Mesodermal cell (in vitro differentiated cells): Measurements from ENCODE around the gene TPBGL.

Experiments used
- H3K27ac ChIP-seq: 2 replicates; pipeline ENCODE4 v1.7.0; 2013; ENCODE audit warnings: mild to moderate bottlenecking, low read depth, low read length, moderate library complexity; ENCODE audit not compliant: severe bottlenecking
- H3K36me3 ChIP-seq: 2 replicates; pipeline ENCODE4 v1.7.1; 2013; ENCODE audit warnings: mild to moderate bottlenecking, low read length, moderate library complexity; ENCODE audit not compliant: control insufficient read depth, insufficient read depth
- H3K4me1 ChIP-seq: one replicate; pipeline ENCODE4 v1.7.1; 2013; ENCODE audit warnings: mild to moderate bottlenecking, low read length; ENCODE audit not compliant: insufficient read depth, control insufficient read depth, poor library complexity, severe bottlenecking
- H3K4me3 ChIP-seq: 2 replicates; pipeline ENCODE4 v1.7.0; 2013; ENCODE audit warnings: low read length, control low read depth, mild to moderate bottlenecking; ENCODE audit not compliant: insufficient read depth, poor library complexity, severe bottlenecking; ENCODE audit errors: extremely low read depth
- H3K9me3 ChIP-seq: 2 replicates; pipeline ENCODE4 v1.7.1; 2013; ENCODE audit warnings: mild to moderate bottlenecking, low read length, moderate library complexity; ENCODE audit not compliant: control insufficient read depth
- WGBS, 2 experiments: methylation state at CpG; one replicate each; pipeline ENCODE4 v1.1.5; 2013; ENCODE audit warnings: missing lambda C conversion rate in 2 of 2; ENCODE audit not compliant: insufficient coverage in 2 of 2; 5-methylcytosine and 5-hydroxymethylcytosine counted together

TPBGL gene

DNA sequence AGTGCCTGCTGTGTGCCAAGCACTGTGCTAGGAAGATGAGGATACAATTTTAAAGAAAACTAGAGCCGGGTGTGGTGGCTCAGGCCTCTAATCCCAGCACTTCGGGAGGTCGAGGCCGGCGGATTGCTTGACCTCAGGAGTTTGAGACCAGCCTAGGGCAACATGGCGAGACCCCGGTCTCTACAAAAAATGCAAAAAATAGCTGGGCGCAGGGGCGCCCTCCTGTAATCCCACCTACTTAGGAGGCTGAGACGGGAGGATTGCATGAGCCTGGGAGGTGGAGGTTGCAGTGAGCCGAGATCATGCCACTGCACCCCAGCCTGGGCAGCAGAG is 8.3 kb downstream of the TPBGL start:
- peaks cover 7% of the 10 kb centered on the region for H3K9me3 ChIP-seq
- H3K27ac ChIP-seq, result no peak overlapping the region
- H3K36me3 ChIP-seq, result no peaks in the 10 kb centered on the region
- H3K4me1 ChIP-seq, result peaks cover 2% of the 10 kb centered on the region
- WGBS, 2 experiments, result 18 to 29% methylated on average over 5 of the region's 11 CpGs
- H3K4me3 ChIP-seq, result no peak overlapping the region

DNA sequence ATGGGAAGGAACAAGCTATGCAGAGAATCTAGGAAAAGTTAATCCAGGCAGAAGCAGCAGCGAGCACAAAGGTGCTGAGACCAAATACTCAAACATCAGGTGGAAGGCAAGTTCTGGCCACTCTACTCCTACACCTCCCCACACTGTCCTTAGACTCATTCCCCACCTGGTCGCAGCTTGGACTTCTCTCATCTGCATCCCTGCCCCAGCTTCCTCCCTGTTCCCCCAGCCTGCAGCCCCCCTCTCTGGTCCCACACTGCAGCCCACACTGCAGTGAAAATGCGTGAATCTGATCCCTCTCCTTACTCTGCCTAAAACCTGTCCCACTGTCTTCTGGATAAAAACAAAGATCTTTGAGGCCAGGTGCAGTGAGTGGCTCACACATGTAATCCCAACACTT is 9.1 kb downstream of the TPBGL start:
- Histone ChIP-seq H3K27ac (no peak overlapping the region), H3K9me3 (peaks cover 7% of the 10 kb centered on the region), H3K4me1 (peaks cover 2% of the 10 kb centered on the region), H3K4me3 (no peak overlapping the region), H3K36me3 (no peaks in the 10 kb centered on the region)
- 65% methylated on average over 3 of the region's 3 CpGs for WGBS, 2 experiments

- Histone ChIP-seq H3K9me3 (peaks cover 7% of the 10 kb centered on the region), H3K4me3 (no peak overlapping the region), H3K36me3 (no peaks in the 10 kb centered on the region), H3K4me1 (no peaks in the 10 kb centered on the region), H3K27ac (no peak overlapping the region)
Measured at GRCh38 chr11:75254326-75254725, 13.8 kb downstream of the TPBGL start.

GRCh38 chr11:75260396-75261170 is 20.0 kb downstream of the TPBGL start:
- no peaks in the 10 kb centered on the region for H3K9me3 ChIP-seq
- no peak overlapping the region for H3K27ac ChIP-seq
- no peak overlapping the region for H3K4me3 ChIP-seq
- WGBS, 2 experiments, result 82 to 86% methylated on average over 6 to 7 of the region's 10 CpGs
- H3K36me3 ChIP-seq, result no peaks in the 10 kb centered on the region
- H3K4me1 ChIP-seq, result no peaks in the 10 kb centered on the region

DNA sequence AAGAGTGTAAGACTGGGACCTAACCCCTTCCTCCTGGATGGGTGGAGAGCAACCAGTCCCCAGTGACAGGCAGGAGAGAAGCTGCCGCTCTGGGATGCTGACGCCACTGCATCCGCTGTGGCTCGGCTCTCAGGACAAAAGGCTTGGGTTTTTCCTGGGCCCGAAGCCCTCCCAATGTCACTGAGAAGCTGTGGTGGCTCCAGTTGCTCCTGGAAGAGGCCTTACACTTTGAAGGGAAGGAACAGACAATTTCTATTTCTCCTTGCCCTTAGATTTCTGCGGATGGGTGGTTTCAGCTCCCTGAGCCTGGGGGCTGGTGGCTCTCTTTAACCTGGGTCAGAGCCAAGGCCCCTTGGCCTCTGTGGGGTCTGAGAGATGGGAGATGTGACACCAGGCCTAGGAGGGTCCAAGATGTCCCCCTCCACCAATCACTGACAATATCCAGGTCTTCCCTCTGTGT is 21.4 kb downstream of the TPBGL start:
- Histone ChIP-seq H3K4me1 (no peaks in the 10 kb centered on the region), H3K36me3 (peaks cover 9% of the 10 kb centered on the region), H3K27ac (no peak overlapping the region), H3K9me3 (no peaks in the 10 kb centered on the region), H3K4me3 (no peak overlapping the region)
- 84 to 94% methylated on average over 5 to 6 of the region's 6 CpGs for WGBS, 2 experiments

- Histone ChIP-seq H3K9me3 (no peaks in the 10 kb centered on the region), H3K4me1 (no peaks in the 10 kb centered on the region), H3K4me3 (no peak overlapping the region), H3K27ac (no peak overlapping the region), H3K36me3 (peaks cover 10% of the 10 kb centered on the region)
- 96 to 100% methylated on average over 3 to 4 of the region's 4 CpGs for WGBS, 2 experiments
Measured at GRCh38 chr11:75262436-75262835, 21.9 kb downstream of the TPBGL start.

GRCh38 chr11:75262961-75263852 is 22.6 kb downstream of the TPBGL start:
- WGBS, 2 experiments, result 96 to 97% methylated on average over 13 to 14 of the region's 17 CpGs
- Histone ChIP-seq H3K27ac (no peak overlapping the region), H3K4me1 (peaks cover 3% of the 10 kb centered on the region), H3K36me3 (peaks cover 13% of the 10 kb centered on the region), H3K9me3 (no peaks in the 10 kb centered on the region), H3K4me3 (no peak overlapping the region)

DNA sequence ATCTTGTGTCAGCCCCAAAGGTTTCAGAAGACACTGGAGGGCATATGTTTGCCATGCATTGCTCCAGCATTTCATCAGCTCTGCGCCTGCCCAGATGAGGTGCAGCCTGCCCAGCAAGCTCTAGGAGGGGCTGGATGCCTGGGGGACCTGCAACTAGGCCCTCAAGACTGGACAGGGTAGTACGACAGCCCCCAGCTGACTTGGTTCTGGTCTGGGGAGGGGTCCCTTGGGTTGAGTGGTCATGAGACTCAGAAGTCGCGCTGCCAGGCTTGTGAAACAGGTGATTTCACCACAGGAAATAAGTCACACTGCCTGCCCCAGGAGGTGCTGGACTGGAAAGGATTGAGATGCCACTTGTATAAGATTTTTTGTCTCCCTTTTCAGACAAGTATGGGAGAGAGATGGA is 23.4 kb downstream of the TPBGL start:
- H3K4me3 ChIP-seq, result no peak overlapping the region
- WGBS, 2 experiments, result 94 to 95% methylated on average over 3 to 4 of the region's 4 CpGs
- no peaks in the 10 kb centered on the region for H3K9me3 ChIP-seq
- peaks cover 3% of the 10 kb centered on the region for H3K4me1 ChIP-seq
- H3K27ac ChIP-seq, result no peak overlapping the region
- peaks cover 19% of the 10 kb centered on the region for H3K36me3 ChIP-seq

DNA sequence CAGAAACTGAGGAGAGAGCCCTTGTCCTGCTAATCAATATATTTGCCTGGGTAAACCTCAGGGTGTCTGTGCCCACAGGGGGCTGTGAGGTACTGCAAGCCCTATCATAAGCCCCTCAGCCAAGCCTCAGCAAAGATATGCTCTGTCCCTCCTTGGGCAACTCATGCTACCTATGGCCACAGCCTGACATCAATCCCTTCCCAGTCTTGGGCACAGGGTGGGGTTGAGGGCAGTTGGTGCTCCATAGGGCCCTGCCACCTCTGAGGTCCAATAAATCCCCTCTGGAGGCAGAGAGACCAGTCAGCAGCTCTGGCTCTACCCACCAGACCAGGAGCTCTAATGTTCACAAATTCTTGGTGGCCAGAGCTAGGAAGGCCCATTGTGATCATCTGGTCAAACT is 23.8 kb downstream of the TPBGL start:
- Histone ChIP-seq H3K27ac (no peak overlapping the region), H3K36me3 (peaks cover 21% of the 10 kb centered on the region), H3K4me1 (peaks cover 3% of the 10 kb centered on the region), H3K4me3 (no peak overlapping the region), H3K9me3 (no peaks in the 10 kb centered on the region)

GRCh38 chr11:75264971-75265370 is 24.4 kb downstream of the TPBGL start:
- H3K4me1 ChIP-seq, result peaks cover 3% of the 10 kb centered on the region
- no peak overlapping the region for H3K27ac ChIP-seq
- WGBS, 2 experiments, result 86 to 100% methylated on average over 1 to 3 of the region's 6 CpGs
- H3K36me3 ChIP-seq, result peaks cover 21% of the 10 kb centered on the region
- no peak overlapping the region for H3K4me3 ChIP-seq
- no peaks in the 10 kb centered on the region for H3K9me3 ChIP-seq
